PC-3 (cell line): ENCODE measurements around the gene TWIST2. TPM values are rescaled to one million over a fixed set of nuclear protein-coding genes. Genes with fewer than 3 reads are reported as not detected.

Experiments
- ATAC-seq: fragments of 200-7000 bp; cut with Tn5 transposase; 2 replicates; pipeline ENCODE4 v1.9.1; 2020; ENCODE audit warnings: mild to moderate bottlenecking, moderate library complexity
- BruUV-seq: library from RNA; stranded (reverse); fragments of 400-500 nt; replicated peaks from 2 replicates; lab custom pipeline; 2021; lab: Mats Ljungman, UMichigan
- CTCF ChIA-PET: fragments of 300-600 bp; sonication (Branson Sonifier 250); formaldehyde crosslinking; loops from one replicate; lab custom pipeline; 2022; ENCODE audit warnings: antibody characterized with exemption; lab: Charles Lee
- POLR2A ChIA-PET: fragments of 300-600 bp; sonication (Branson Sonifier 250); formaldehyde crosslinking; loops from one replicate; lab custom pipeline; 2022; ENCODE audit warnings: antibody characterized with exemption; ENCODE audit not compliant: unreplicated experiment; lab: Charles Lee
- DNase-seq: peaks from one replicate; pipeline ENCODE4 v3.0.0-alpha.2; 2015
- H2AFZ ChIP-seq: fragments of 300-600 bp; sonication (generic); 2 replicates; pipeline ENCODE4 v1.6.0; 2016; ENCODE audit warnings: antibody characterized with exemption, low read length
- H3F3A ChIP-seq: fragments of 300-600 bp; sonication (generic); one replicate; pipeline ENCODE4 v1.6.0; 2017; ENCODE audit warnings: antibody characterized with exemption, low read length, control low read depth, mild to moderate bottlenecking; ENCODE audit not compliant: unreplicated experiment
- H3K27ac ChIP-seq: fragments of 300-600 bp; sonication (generic); 2 replicates; pipeline ENCODE4 v1.5.1; 2016; ENCODE audit warnings: mild to moderate bottlenecking, low read length
- H3K27me3 ChIP-seq: fragments of 300-600 bp; sonication (generic); 2 replicates; pipeline ENCODE4 v1.6.1; 2016; ENCODE audit warnings: low read length, mixed read lengths
- H3K36me3 ChIP-seq: fragments of 300-600 bp; sonication (generic); 2 replicates; pipeline ENCODE4 v1.6.1; 2016; ENCODE audit warnings: low read depth, mixed run types, low read length, mixed read lengths
- H3K4me1 ChIP-seq: fragments of 300-600 bp; sonication (generic); 2 replicates; pipeline ENCODE4 v1.5.1; 2016; ENCODE audit warnings: low read length; ENCODE audit not compliant: insufficient read depth
- H3K4me2 ChIP-seq: fragments of 300-600 bp; sonication (generic); 2 replicates; pipeline ENCODE4 v1.6.0; 2016; ENCODE audit warnings: low read length
- H3K4me3 ChIP-seq: fragments of 300-600 bp; sonication (generic); 2 replicates; pipeline ENCODE4 v1.5.1; 2016; ENCODE audit warnings: mild to moderate bottlenecking, low read length, mixed read lengths
- H3K79me2 ChIP-seq: fragments of 300-600 bp; sonication (generic); 2 replicates; pipeline ENCODE4 v1.6.1; 2017; ENCODE audit warnings: low read length, mixed read lengths
- H3K9ac ChIP-seq: fragments of 300-600 bp; sonication (generic); 2 replicates; pipeline ENCODE4 v1.6.0; 2016; ENCODE audit warnings: mild to moderate bottlenecking, low read length
- H3K9me2 ChIP-seq: fragments of 300-600 bp; sonication (generic); replicated peaks from 2 replicates; pipeline ENCODE4 v1.6.1; 2016; ENCODE audit warnings: mixed run types, low read length, mixed read lengths
- H3K9me3 ChIP-seq: fragments of 300-600 bp; sonication (generic); 2 replicates; pipeline ENCODE4 v1.6.1; 2016; ENCODE audit warnings: low read length, mixed read lengths
- H4K20me1 ChIP-seq: fragments of 300-600 bp; sonication (generic); 2 replicates; pipeline ENCODE4 v1.6.1; 2016; ENCODE audit warnings: low read length, mixed read lengths
- EZH2 ChIP-seq: fragments of 300-600 bp; sonication (generic); IDR thresholded peaks from one replicate; pipeline ENCODE4 v1.6.1; 2017; ENCODE audit warnings: antibody characterized with exemption, mild to moderate bottlenecking, low read length; ENCODE audit not compliant: unreplicated experiment
- EZH2phosphoT487 ChIP-seq: fragments of 300-600 bp; sonication (generic); IDR thresholded peaks from 2 replicates; pipeline ENCODE4 v1.6.1; 2018; ENCODE audit warnings: mild to moderate bottlenecking, antibody characterized with exemption, low read length, borderline replicate concordance
- intact Hi-C: fragments of 100-400 bp; cut with micrococcal nuclease; formaldehyde crosslinking; loops from 2 replicates; pipeline ENCODE4 v1.9.0; 2023
- total RNA-seq: library from RNA; depleted of rRNA; stranded (reverse); fragments of >200 nt; gene quantifications from 2 replicates; pipeline ENCODE4 v1.2.3, GENCODE V29; 2014
- TF ChIP-seq, protein P1 (sequence below): fragments of 300-600 bp; sonication (generic); conservative IDR thresholded peaks from 2 replicates; pipeline ENCODE4 v1.5.1; 2017; ENCODE audit warnings: antibody characterized with exemption, low read depth, mild to moderate bottlenecking, low read length

TWIST2 gene
- total RNA-seq, 1 experiment from 2014 or later = 4.4 TPM

DNA sequence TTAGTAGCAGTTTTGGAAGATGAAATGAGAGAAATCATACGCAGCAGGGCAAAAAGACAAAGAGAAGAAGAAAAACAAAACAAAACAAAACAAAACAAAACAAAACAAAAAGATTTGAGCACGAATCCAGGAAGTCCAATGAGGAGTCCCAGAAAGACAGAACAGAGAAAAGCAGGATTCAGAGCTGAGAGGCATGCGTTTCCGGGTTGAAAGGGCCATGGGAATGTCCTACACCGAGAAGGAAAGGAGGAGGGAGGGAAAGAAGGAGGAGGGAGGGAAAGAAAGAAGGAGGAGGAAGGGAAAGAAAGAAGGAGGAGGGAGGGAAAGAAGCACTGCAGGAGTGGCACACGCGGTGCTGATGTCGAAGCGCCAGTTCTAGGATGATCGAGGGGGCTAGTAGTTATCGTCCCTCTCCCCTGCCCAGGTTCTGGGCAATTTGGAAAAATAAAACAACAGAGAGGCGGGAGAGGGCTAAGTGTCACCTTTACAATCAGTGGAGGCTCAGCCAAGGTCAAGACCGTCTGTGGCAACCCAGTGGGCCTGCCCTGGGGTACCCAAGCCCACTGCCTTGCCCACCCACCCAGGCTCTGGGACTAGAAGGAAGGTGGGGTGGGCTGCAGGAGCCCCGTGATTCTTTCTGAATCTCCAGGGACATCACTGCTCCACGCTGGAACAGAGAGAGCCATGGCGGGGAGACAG lies 68.4 kb downstream of the TWIST2 start:
- BruUV-seq = no TSS peak
- DNase-seq = no peak
- ATAC-seq = no peak
- no peaks in the 10 kb centered on the region for H3K79me2 ChIP-seq
- no peak overlapping the region for H3K9ac ChIP-seq
- H2AFZ ChIP-seq = no peak overlapping the region
- TF ChIP-seq EZH2phosphoT487 (no peak), EZH2 (no peak)
- TF ChIP-seq, protein P1, sequence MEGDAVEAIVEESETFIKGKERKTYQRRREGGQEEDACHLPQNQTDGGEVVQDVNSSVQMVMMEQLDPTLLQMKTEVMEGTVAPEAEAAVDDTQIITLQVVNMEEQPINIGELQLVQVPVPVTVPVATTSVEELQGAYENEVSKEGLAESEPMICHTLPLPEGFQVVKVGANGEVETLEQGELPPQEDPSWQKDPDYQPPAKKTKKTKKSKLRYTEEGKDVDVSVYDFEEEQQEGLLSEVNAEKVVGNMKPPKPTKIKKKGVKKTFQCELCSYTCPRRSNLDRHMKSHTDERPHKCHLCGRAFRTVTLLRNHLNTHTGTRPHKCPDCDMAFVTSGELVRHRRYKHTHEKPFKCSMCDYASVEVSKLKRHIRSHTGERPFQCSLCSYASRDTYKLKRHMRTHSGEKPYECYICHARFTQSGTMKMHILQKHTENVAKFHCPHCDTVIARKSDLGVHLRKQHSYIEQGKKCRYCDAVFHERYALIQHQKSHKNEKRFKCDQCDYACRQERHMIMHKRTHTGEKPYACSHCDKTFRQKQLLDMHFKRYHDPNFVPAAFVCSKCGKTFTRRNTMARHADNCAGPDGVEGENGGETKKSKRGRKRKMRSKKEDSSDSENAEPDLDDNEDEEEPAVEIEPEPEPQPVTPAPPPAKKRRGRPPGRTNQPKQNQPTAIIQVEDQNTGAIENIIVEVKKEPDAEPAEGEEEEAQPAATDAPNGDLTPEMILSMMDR = no peak
- H3K36me3 ChIP-seq = no peaks in the 10 kb centered on the region
- H3K4me3 ChIP-seq = no peak overlapping the region
- CTCF ChIA-PET = no interaction called here
- POLR2A ChIA-PET = no interaction called here
- H3K4me1 ChIP-seq = peaks cover 28% of the 10 kb centered on the region
- H3K27ac ChIP-seq = no peak overlapping the region
- no peaks in the 10 kb centered on the region for H3K9me3 ChIP-seq
- H3K4me2 ChIP-seq = no peak overlapping the region
- no peaks in the 10 kb centered on the region for H4K20me1 ChIP-seq
- intact Hi-C loops = no loop called here
- H3K27me3 ChIP-seq = no peaks in the 10 kb centered on the region
- no peaks in the 10 kb centered on the region for H3F3A ChIP-seq
- H3K9me2 ChIP-seq = no peaks in the 10 kb centered on the region

DNA sequence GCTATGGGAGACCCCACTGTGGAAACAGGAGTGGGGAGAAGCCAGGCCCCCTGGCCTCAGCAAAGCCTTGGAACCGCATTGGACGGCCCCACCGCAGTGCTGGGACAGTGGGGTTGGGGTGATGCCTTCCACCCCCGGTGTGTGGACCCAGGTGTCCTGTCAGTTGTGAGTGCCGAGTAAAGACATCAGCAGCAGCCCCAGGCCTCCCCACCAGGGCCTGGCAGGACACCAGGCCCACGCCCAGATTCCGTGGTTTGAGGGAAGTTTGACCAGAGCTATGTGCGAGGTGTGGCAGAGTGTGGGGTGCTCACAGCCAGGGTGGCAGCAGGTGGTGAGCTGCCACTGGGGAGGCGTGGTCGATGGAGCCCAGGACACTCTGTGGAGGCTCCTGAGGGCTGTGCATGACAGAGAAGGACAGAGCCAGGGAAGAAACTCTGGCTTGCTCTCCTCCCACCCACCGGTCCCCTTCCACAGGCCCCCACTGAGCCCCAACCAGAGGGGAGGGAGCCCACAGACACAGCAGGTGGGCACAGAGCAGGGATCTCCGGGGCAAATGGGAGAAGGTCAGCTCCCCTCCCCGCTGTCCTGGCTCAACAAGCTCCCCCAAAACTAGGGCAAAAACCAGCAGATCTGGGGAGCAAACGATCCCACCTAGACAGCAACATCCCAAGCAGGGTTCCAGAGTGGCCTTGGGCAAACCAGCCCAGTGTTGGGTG lies 69.1 kb downstream of the TWIST2 start:
- no peaks in the 10 kb centered on the region for H3K27me3 ChIP-seq
- ATAC-seq = peak; percentile 66
- H3K4me3 ChIP-seq = no peak overlapping the region
- H3K9me2 ChIP-seq = no peaks in the 10 kb centered on the region
- no peak overlapping the region for H3K4me2 ChIP-seq
- ChIA-PET CTCF (no interaction called here), POLR2A (no interaction called here)
- no peaks in the 10 kb centered on the region for H3K9me3 ChIP-seq
- no peak overlapping the region for H3K9ac ChIP-seq
- no peaks in the 10 kb centered on the region for H4K20me1 ChIP-seq
- no peaks in the 10 kb centered on the region for H3K79me2 ChIP-seq
- H3K36me3 ChIP-seq = no peaks in the 10 kb centered on the region
- TF ChIP-seq EZH2 (no peak), EZH2phosphoT487 (no peak)
- TF ChIP-seq, protein P1 = no peak
- H2AFZ ChIP-seq = no peak overlapping the region
- intact Hi-C loops = no loop called here
- BruUV-seq = no TSS peak
- H3K27ac ChIP-seq = no peak overlapping the region
- DNase-seq = peak; percentile 67
- no peaks in the 10 kb centered on the region for H3F3A ChIP-seq
- H3K4me1 ChIP-seq = peaks cover 28% of the 10 kb centered on the region

DNA sequence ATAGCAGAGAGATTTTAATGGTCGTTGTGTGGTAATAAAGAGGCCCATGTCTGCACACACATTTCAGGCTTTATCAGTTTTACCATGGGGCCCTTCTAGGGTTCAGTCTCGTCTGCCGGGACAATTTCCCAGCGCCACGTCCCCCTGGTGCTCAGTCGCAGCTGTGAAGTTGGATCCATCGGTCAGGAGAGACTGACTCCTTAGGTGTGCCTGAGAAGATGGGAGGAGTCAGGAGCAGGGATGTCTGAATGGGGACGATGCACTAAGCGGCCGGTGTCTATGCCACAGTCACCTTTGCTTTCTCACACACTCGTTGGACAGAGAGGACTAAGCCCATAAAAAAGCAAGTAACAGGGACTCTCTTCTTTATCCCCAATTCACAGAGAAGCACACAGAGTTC lies 71.4 kb downstream of the TWIST2 start:
- H3K4me1 ChIP-seq = peaks cover 23% of the 10 kb centered on the region
- BruUV-seq = no TSS peak
- CTCF ChIA-PET = no interaction called here
- POLR2A ChIA-PET = no interaction called here
- no peak overlapping the region for H3K4me2 ChIP-seq
- no peaks in the 10 kb centered on the region for H3F3A ChIP-seq
- H3K9ac ChIP-seq = no peak overlapping the region
- H4K20me1 ChIP-seq = no peaks in the 10 kb centered on the region
- ATAC-seq (no peak), DNase-seq (no peak)
- no peak overlapping the region for H2AFZ ChIP-seq
- no peaks in the 10 kb centered on the region for H3K79me2 ChIP-seq
- no peaks in the 10 kb centered on the region for H3K9me2 ChIP-seq
- no peaks in the 10 kb centered on the region for H3K9me3 ChIP-seq
- no peaks in the 10 kb centered on the region for H3K36me3 ChIP-seq
- TF ChIP-seq EZH2phosphoT487 (no peak), EZH2 (no peak)
- TF ChIP-seq, protein P1 = no peak
- no peaks in the 10 kb centered on the region for H3K27me3 ChIP-seq
- no peak overlapping the region for H3K4me3 ChIP-seq
- intact Hi-C loops = no loop called here
- H3K27ac ChIP-seq = no peak overlapping the region
